LNCaP clone FGC (cell line): ENCODE data around the gene SPATA17.

Source experiments
- DNase-seq: peaks from one replicate; pipeline ENCODE4 v3.0.0-alpha.2; 2011; ENCODE audit warnings: low read depth
- H3K4me3 ChIP-seq: 2 replicates; pipeline ENCODE4 v1.5.1; 2011; ENCODE audit warnings: mild to moderate bottlenecking, low read depth, low read length, control low read depth
- CTCF ChIP-seq: IDR thresholded peaks from 2 replicates; pipeline ENCODE4 v1.5.1; 2012; ENCODE audit warnings: mild to moderate bottlenecking; ENCODE audit not compliant: control insufficient read depth, insufficient read depth; ENCODE audit errors: extremely low read depth

Gene SPATA17

GRCh38 chr1:217885181-217885580, 254.0 kb downstream of the SPATA17 start:
- no peak for TF ChIP-seq CTCF
- H3K4me3 ChIP-seq, result no peak overlapping the region
- no peak for DNase-seq

- no peak for TF ChIP-seq CTCF
- DNase-seq, result no peak
- no peak overlapping the region for H3K4me3 ChIP-seq
These were observed 257.2 kb downstream of the SPATA17 start for GRCh38 chr1:217888328-217888727.

- no peak overlapping the region for H3K4me3 ChIP-seq
- no peak for DNase-seq
- TF ChIP-seq CTCF, result peak; percentile 34
These were observed 258.3 kb downstream of the SPATA17 start for GRCh38 chr1:217889401-217889800.

- H3K4me3 ChIP-seq, result no peak overlapping the region
- no peak for DNase-seq
- no peak for TF ChIP-seq CTCF
These were observed 260.8 kb downstream of the SPATA17 start for GRCh38 chr1:217891966-217892365.

GRCh38 chr1:217892750-217893149, 261.6 kb downstream of the SPATA17 start:
- no peak for TF ChIP-seq CTCF
- no peak overlapping the region for H3K4me3 ChIP-seq
- no peak for DNase-seq

GRCh38 chr1:217895841-217896240, 264.7 kb downstream of the SPATA17 start:
- TF ChIP-seq CTCF, result no peak
- no peak for DNase-seq
- H3K4me3 ChIP-seq, result no peak overlapping the region

GRCh38 chr1:217896490-217896889, 265.3 kb downstream of the SPATA17 start:
- H3K4me3 ChIP-seq, result no peak overlapping the region
- no peak for TF ChIP-seq CTCF
- DNase-seq, result no peak
